SU-DHL-6 (cell line): ENCODE results near the gene RAD51B.

ENCODE experiments used
- H2AFZ ChIP-seq: fragments of 200-600 bp; sonication (generic); 2 replicates; pipeline ENCODE4 v1.6.1; 2014; ENCODE audit warnings: low read depth, mild to moderate bottlenecking, moderate library complexity, mixed read lengths, antibody characterized with exemption, low read length; ENCODE audit not compliant: severe bottlenecking
- H3F3A ChIP-seq: fragments of 200-600 bp; shearing (Covaris generic); 2 replicates; pipeline ENCODE4 v1.6.0; 2016; ENCODE audit warnings: antibody characterized with exemption, mild to moderate bottlenecking; ENCODE audit not compliant: insufficient read depth
- H3K27ac ChIP-seq: fragments of 200-600 bp; sonication (generic); 2 replicates; pipeline ENCODE4 v1.5.1; 2016; ENCODE audit warnings: low read depth, mild to moderate bottlenecking, low read length, moderate library complexity, mixed read lengths
- H3K27me3 ChIP-seq: fragments of 200-600 bp; sonication (generic), shearing (Covaris generic); 2 replicates; pipeline ENCODE4 v1.6.0; 2014; ENCODE audit warnings: mild to moderate bottlenecking, low read length
- H3K36me3 ChIP-seq: fragments of 200-600 bp; sonication (generic); 2 replicates; pipeline ENCODE4 v1.6.1; 2014; ENCODE audit warnings: mild to moderate bottlenecking, low read length, mixed read lengths
- H3K4me2 ChIP-seq: fragments of 300-600, 200-600 bp; shearing (Covaris generic), sonication (generic); 2 replicates; pipeline ENCODE4 v1.6.0; 2014; ENCODE audit warnings: low read length, low read depth, mild to moderate bottlenecking; ENCODE audit not compliant: poor library complexity, severe bottlenecking
- H3K4me3 ChIP-seq: fragments of 200-600 bp; sonication (generic); 2 replicates; pipeline ENCODE4 v1.5.1; 2014; ENCODE audit warnings: antibody characterized with exemption, low read length, mild to moderate bottlenecking, mixed read lengths; ENCODE audit not compliant: insufficient read depth, poor library complexity, severe bottlenecking
- H3K79me2 ChIP-seq: fragments of 200-600 bp; sonication (generic); 2 replicates; pipeline ENCODE4 v1.6.1; 2014; ENCODE audit warnings: mild to moderate bottlenecking, low read length, moderate library complexity; ENCODE audit not compliant: insufficient read depth
- H3K9ac ChIP-seq: fragments of 200-600 bp; sonication (generic); 2 replicates; pipeline ENCODE4 v1.7.0; 2014; ENCODE audit warnings: mild to moderate bottlenecking, low read length
- H3K9me2 ChIP-seq: fragments of 200-600 bp; sonication (generic); replicated peaks from 2 replicates; pipeline ENCODE4 v1.6.1; 2014; ENCODE audit warnings: low read length; ENCODE audit not compliant: insufficient read depth
- H3K9me3 ChIP-seq: fragments of 200-600 bp; sonication (generic); 2 replicates; pipeline ENCODE4 v1.6.1; 2014; ENCODE audit warnings: low read length, mixed read lengths; ENCODE audit not compliant: insufficient read depth
- H4K20me1 ChIP-seq: fragments of 200-600 bp; sonication (generic); 2 replicates; pipeline ENCODE4 v1.6.1; 2014; ENCODE audit warnings: low read depth, mild to moderate bottlenecking, antibody characterized with exemption, low read length, moderate library complexity, mixed read lengths
- CTCF ChIP-seq: fragments of 200-600 bp; sonication (generic); IDR thresholded peaks from one replicate; pipeline ENCODE4 v1.5.1; 2017; ENCODE audit warnings: antibody characterized with exemption, mild to moderate bottlenecking, low read length, moderate library complexity; ENCODE audit not compliant: insufficient read depth, poor library complexity, severe bottlenecking
- EZH2phosphoT487 ChIP-seq: fragments of 200-600 bp; sonication (generic), shearing (Covaris generic); conservative IDR thresholded peaks from 2 replicates; pipeline ENCODE4 v1.6.1; 2018; ENCODE audit warnings: mild to moderate bottlenecking, antibody characterized with exemption, low read length, moderate library complexity, mixed read lengths

The RAD51B gene

GRCh38 chr14:68471029-68471963 lies 651.7 kb downstream of the RAD51B start:
- H3K9ac ChIP-seq = peak overlapping the region; percentile 30
- H4K20me1 ChIP-seq = no peaks in the 10 kb centered on the region
- TF ChIP-seq EZH2phosphoT487 = no peak
- no peak for TF ChIP-seq CTCF
- no peaks in the 10 kb centered on the region for H3K36me3 ChIP-seq
- H3K4me3 ChIP-seq = no peak overlapping the region
- H3K9me2 ChIP-seq = no peaks in the 10 kb centered on the region
- no peaks in the 10 kb centered on the region for H3K9me3 ChIP-seq
- no peak overlapping the region for H3K27ac ChIP-seq
- H2AFZ ChIP-seq = peak overlapping the region; percentile 42
- H3K79me2 ChIP-seq = no peaks in the 10 kb centered on the region
- H3F3A ChIP-seq = peaks cover 5% of the 10 kb centered on the region; the same call in 1 of the 2 replicates
- H3K4me2 ChIP-seq = peak overlapping the region; percentile 41
- no peaks in the 10 kb centered on the region for H3K27me3 ChIP-seq

GRCh38 chr14:68471964-68472508 lies 652.5 kb downstream of the RAD51B start:
- H3K36me3 ChIP-seq = no peaks in the 10 kb centered on the region
- H3K79me2 ChIP-seq = no peaks in the 10 kb centered on the region
- H3K4me3 ChIP-seq = no peak overlapping the region
- no peak overlapping the region for H2AFZ ChIP-seq
- TF ChIP-seq EZH2phosphoT487 = no peak
- TF ChIP-seq CTCF = no peak
- H4K20me1 ChIP-seq = no peaks in the 10 kb centered on the region
- no peaks in the 10 kb centered on the region for H3K9me3 ChIP-seq
- no peak overlapping the region for H3K27ac ChIP-seq
- peaks cover 5% of the 10 kb centered on the region; the same call in 1 of the 2 replicates for H3F3A ChIP-seq
- H3K9me2 ChIP-seq = no peaks in the 10 kb centered on the region
- H3K27me3 ChIP-seq = no peaks in the 10 kb centered on the region
- H3K4me2 ChIP-seq = peak overlapping the region; percentile 41
- H3K9ac ChIP-seq = peak overlapping the region; percentile 30; the same call in 1 of the 2 replicates

- Histone ChIP-seq H3K27me3 (no peaks in the 10 kb centered on the region), H3F3A (peaks cover 5% of the 10 kb centered on the region; the same call in 1 of the 2 replicates), H4K20me1 (no peaks in the 10 kb centered on the region), H3K4me3 (no peak overlapping the region), H3K36me3 (no peaks in the 10 kb centered on the region), H3K9me3 (no peaks in the 10 kb centered on the region), H2AFZ (no peak overlapping the region), H3K9ac (no peak overlapping the region), H3K27ac (no peak overlapping the region), H3K79me2 (no peaks in the 10 kb centered on the region), H3K9me2 (no peaks in the 10 kb centered on the region), H3K4me2 (no peak overlapping the region)
- no peak for TF ChIP-seq CTCF
- no peak for TF ChIP-seq EZH2phosphoT487
Observed at GRCh38 chr14:68473069-68473468, 653.5 kb downstream of the RAD51B start.
